ENCODE data around the gene GPX8. TPM values are rescaled to one million over a fixed set of nuclear protein-coding genes. Genes with fewer than 3 reads are reported as not detected.

The GPX8 gene
- polyA plus RNA-seq, 1 donor from 2014 or later = 1.2 TPM

DNA sequence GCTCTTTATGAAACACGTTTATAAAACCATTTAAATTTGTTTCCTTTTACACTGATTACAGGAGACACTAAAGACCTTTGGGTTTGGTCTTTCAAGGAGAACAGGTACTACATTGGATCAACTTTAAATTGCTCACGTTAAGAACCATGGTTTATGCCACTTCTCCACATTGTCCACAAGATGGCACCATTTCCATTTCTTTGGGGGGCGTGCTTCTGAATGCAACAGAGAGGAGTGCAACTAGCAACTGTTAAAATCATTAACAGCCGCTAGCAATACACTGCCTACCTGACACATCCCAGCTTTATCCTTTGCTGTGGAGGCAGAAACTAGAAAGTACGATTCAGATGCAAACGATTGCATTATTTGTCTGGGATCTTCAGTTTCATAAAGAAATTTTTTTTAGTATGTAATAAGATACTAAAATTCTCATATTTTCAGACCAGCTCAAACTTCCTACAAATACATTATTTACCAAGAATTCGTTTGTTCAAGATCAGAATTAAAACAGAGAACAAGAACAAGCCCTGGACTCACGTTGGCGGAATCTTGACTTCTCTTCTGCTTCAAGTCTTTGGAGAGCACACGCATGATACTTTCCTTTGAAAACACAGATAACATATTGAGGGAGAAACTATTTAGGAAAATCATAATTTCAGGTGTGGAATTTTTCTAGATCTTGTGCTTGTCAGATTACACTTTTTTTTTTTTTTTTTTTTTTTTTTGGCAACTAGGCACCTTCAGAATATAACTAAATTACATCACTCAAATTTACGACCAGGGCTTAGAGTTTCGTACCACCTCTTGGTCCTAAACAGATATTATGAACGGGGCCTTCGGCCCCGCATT, 12.3 kb downstream of the GPX8 start:
- H3K4me3 ChIP-seq (ENCODE audit: low read length) = peak overlapping the region; percentile 78
- H2AFZ ChIP-seq (ENCODE audit: low read depth, low read length) = no peak overlapping the region
- TF ChIP-seq SMC3 (conservative IDR thresholded peaks at IDR 0.05; ENCODE audit: poor library complexity) (peak; percentile 86), RAD21 (conservative IDR thresholded peaks at IDR 0.05) (peak; percentile 91), POLR2AphosphoS5 (IDR thresholded peaks at IDR 0.05) (no peak)
- TF ChIP-seq, protein P1, sequence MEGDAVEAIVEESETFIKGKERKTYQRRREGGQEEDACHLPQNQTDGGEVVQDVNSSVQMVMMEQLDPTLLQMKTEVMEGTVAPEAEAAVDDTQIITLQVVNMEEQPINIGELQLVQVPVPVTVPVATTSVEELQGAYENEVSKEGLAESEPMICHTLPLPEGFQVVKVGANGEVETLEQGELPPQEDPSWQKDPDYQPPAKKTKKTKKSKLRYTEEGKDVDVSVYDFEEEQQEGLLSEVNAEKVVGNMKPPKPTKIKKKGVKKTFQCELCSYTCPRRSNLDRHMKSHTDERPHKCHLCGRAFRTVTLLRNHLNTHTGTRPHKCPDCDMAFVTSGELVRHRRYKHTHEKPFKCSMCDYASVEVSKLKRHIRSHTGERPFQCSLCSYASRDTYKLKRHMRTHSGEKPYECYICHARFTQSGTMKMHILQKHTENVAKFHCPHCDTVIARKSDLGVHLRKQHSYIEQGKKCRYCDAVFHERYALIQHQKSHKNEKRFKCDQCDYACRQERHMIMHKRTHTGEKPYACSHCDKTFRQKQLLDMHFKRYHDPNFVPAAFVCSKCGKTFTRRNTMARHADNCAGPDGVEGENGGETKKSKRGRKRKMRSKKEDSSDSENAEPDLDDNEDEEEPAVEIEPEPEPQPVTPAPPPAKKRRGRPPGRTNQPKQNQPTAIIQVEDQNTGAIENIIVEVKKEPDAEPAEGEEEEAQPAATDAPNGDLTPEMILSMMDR (IDR thresholded peaks at IDR 0.05; ENCODE audit: poor library complexity, severe bottlenecking) = peak; percentile 93
- TF ChIP-seq, protein P2, sequence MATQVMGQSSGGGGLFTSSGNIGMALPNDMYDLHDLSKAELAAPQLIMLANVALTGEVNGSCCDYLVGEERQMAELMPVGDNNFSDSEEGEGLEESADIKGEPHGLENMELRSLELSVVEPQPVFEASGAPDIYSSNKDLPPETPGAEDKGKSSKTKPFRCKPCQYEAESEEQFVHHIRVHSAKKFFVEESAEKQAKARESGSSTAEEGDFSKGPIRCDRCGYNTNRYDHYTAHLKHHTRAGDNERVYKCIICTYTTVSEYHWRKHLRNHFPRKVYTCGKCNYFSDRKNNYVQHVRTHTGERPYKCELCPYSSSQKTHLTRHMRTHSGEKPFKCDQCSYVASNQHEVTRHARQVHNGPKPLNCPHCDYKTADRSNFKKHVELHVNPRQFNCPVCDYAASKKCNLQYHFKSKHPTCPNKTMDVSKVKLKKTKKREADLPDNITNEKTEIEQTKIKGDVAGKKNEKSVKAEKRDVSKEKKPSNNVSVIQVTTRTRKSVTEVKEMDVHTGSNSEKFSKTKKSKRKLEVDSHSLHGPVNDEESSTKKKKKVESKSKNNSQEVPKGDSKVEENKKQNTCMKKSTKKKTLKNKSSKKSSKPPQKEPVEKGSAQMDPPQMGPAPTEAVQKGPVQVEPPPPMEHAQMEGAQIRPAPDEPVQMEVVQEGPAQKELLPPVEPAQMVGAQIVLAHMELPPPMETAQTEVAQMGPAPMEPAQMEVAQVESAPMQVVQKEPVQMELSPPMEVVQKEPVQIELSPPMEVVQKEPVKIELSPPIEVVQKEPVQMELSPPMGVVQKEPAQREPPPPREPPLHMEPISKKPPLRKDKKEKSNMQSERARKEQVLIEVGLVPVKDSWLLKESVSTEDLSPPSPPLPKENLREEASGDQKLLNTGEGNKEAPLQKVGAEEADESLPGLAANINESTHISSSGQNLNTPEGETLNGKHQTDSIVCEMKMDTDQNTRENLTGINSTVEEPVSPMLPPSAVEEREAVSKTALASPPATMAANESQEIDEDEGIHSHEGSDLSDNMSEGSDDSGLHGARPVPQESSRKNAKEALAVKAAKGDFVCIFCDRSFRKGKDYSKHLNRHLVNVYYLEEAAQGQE (IDR thresholded peaks at IDR 0.05; ENCODE audit: borderline replicate concordance) = no peak

DNA sequence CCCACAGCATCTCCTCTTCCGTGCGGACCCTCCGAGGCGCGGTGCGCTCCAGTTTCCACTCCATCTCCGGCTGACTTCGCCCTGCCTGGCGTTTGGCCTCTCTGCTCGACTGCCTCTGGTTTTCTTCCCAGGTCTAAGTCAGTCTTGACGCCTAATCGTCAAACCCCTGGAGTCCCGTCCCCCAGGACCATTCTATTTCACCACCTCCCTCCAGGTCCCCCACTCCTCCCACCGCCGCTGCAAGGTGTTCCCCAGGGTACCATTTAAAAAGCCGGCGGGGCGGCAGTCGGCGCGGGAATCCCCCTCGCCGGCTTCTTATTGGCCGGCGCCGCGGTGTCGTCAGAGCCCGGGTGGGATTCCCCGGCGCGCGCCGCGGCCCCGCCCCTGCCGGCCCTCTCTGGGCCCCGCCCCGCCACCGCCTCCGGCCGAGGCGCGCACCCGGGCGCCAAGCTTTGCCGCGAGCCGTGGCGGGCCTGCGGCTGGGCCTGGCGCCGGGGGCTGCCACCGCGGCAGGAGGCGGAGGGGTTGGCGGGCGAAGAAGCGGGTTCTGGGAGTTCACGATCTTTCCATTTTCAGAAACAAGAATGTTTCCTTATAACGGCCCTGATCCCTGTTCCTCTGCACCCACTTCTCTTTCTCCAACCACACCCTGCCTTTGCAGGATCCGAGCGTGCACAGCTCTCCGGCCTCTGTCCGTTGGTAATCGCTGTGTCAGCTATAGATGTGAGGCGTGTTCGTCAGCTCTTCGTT, 13.1 kb downstream of the GPX8 start, which contains the start of gene CDC20B:
TSS of gene CDC20B (minus strand) at position 241 of the 750 bp plus-strand sequence. CDS start at position 64, 177 bp downstream.
- H3K27ac ChIP-seq (ENCODE audit: low read length) = no peak within 1 kb of the TSS
- no peak within 1 kb of the TSS for H2AFZ ChIP-seq (ENCODE audit: low read depth, low read length)
- peaks cover 55% of the 10 kb centered on the region for H3K27me3 ChIP-seq (ENCODE audit: insufficient read depth, low read depth, low read length)
- H4K20me1 ChIP-seq (ENCODE audit: insufficient read depth) = no peaks in the 10 kb centered on the region
- H3K36me3 ChIP-seq (ENCODE audit: insufficient read depth, low read length) = no peaks in the 10 kb centered on the region
- H3K4me3 ChIP-seq (ENCODE audit: low read length) = peak within 1 kb of the TSS; percentile 78
- H3K4me2 ChIP-seq (ENCODE audit: low read length) = peak within 1 kb of the TSS; percentile 93
- no peaks in the 10 kb centered on the region for H3K9me2 ChIP-seq (ENCODE audit: insufficient read depth, low read length)
- no peaks in the 10 kb centered on the region for H3F3A ChIP-seq (ENCODE audit: insufficient read depth, low read length, poor library complexity, severe bottlenecking)
- no peaks in the 10 kb centered on the region for H3K9me3 ChIP-seq (ENCODE audit: low read length)
- peak within 1 kb of the TSS; percentile 52 for H3K9ac ChIP-seq (ENCODE audit: low read length)
- H3K79me2 ChIP-seq (replicated peaks; ENCODE audit: insufficient read depth, low read length) = no peaks in the 10 kb centered on the region
- peak; percentile 42 for TF ChIP-seq MXI1 (conservative IDR thresholded peaks at IDR 0.05; ENCODE audit: poor library complexity, severe bottlenecking)
- TF ChIP-seq POLR2AphosphoS5 (IDR thresholded peaks at IDR 0.05) = peak; percentile 38
- TF ChIP-seq TAF1 (IDR thresholded peaks at IDR 0.05; ENCODE audit: low read depth) = no peak

More for the DNA sequence above, 12.3 kb downstream of the GPX8 start:
- Histone ChIP-seq H3K27ac (ENCODE audit: low read length) (no peak overlapping the region), H3K79me2 (replicated peaks; ENCODE audit: insufficient read depth, low read length) (no peaks in the 10 kb centered on the region), H3K27me3 (ENCODE audit: insufficient read depth, low read depth, low read length) (peaks cover 48% of the 10 kb centered on the region), H3K4me2 (ENCODE audit: low read length) (peak overlapping the region; percentile 85), H3K9me2 (ENCODE audit: insufficient read depth, low read length) (no peaks in the 10 kb centered on the region), H3K9ac (ENCODE audit: low read length) (peak overlapping the region; percentile 34), H3K9me3 (ENCODE audit: low read length) (no peaks in the 10 kb centered on the region), H3K36me3 (ENCODE audit: insufficient read depth, low read length) (no peaks in the 10 kb centered on the region), H4K20me1 (ENCODE audit: insufficient read depth) (no peaks in the 10 kb centered on the region), H3F3A (ENCODE audit: insufficient read depth, low read length, poor library complexity, severe bottlenecking) (no peaks in the 10 kb centered on the region)
